Keratinocyte (primary cell): ENCODE measurements around the gene SPTLC3. TPM values are rescaled to one million over a fixed set of nuclear protein-coding genes. Genes with fewer than 3 reads are reported as not detected.

ENCODE experiments used
- DNase-seq: peaks from one replicate; pipeline ENCODE4 v3.0.0-alpha.2; 2011; ENCODE audit warnings: low read depth, missing footprints, low spot score
- FAIRE-seq: peaks from 2 replicates; lab custom pipeline; 2011; peaks lifted over from hg19 to GRCh38; lab: Jason Lieb, UNC
- H2AFZ ChIP-seq: 2 replicates; pipeline ENCODE4 v1.6.0; 2012; ENCODE audit warnings: low read length, control low read depth, inconsistent platforms; ENCODE audit not compliant: control insufficient read depth
- H3K27ac ChIP-seq: 2 replicates; pipeline ENCODE4 v1.5.1; 2011; ENCODE audit warnings: low read length; ENCODE audit not compliant: control insufficient read depth, insufficient read depth
- H3K27me3 ChIP-seq: 3 replicates; pipeline ENCODE4 v1.6.0; 2011; ENCODE audit warnings: low read length; ENCODE audit not compliant: control insufficient read depth, insufficient read depth; ENCODE audit errors: extremely low read depth
- H3K36me3 ChIP-seq, 2 experiments: 2 replicates in 1 of 2; 3 replicates in 1 of 2; pipeline ENCODE4 v1.5.1; 2011; ENCODE audit warnings: low read length in 2 of 2, mild to moderate bottlenecking in 1 of 2; ENCODE audit not compliant: control insufficient read depth in 2 of 2, insufficient read depth in 2 of 2; ENCODE audit errors: extremely low read depth in 1 of 2
- H3K4me1 ChIP-seq: 3 replicates; pipeline ENCODE4 v1.5.1; 2011; ENCODE audit warnings: low read length; ENCODE audit not compliant: control insufficient read depth, insufficient read depth; ENCODE audit errors: extremely low read depth
- H3K4me2 ChIP-seq: 3 replicates; pipeline ENCODE4 v1.6.0; 2011; ENCODE audit warnings: low read depth, low read length; ENCODE audit not compliant: control insufficient read depth, insufficient read depth; ENCODE audit errors: extremely low read depth
- H3K4me3 ChIP-seq, 3 experiments: fragments of 200-600 bp in 1 of 3; sonication (generic) in 1 of 3; 2 replicates in 2 of 3; 3 replicates in 1 of 3; pipeline ENCODE4 v1.5.1; 2011 to 2016; ENCODE audit warnings: low read length in 3 of 3, mild to moderate bottlenecking in 3 of 3, control low read depth in 2 of 3, inconsistent platforms in 1 of 3, low read depth in 1 of 3, mixed read lengths in 1 of 3, mixed run types in 1 of 3, moderate library complexity in 1 of 3; ENCODE audit not compliant: control insufficient read depth in 2 of 3, insufficient read depth in 2 of 3; ENCODE audit errors: extremely low read depth in 1 of 3
- H3K79me2 ChIP-seq: 2 replicates; pipeline ENCODE4 v1.6.0; 2012; ENCODE audit warnings: low read length; ENCODE audit not compliant: control insufficient read depth, insufficient read depth
- H3K9ac ChIP-seq: 3 replicates; pipeline ENCODE4 v1.6.0; 2011; ENCODE audit warnings: low read length; ENCODE audit not compliant: control insufficient read depth, insufficient read depth; ENCODE audit errors: extremely low read depth
- H3K9me1 ChIP-seq: 3 replicates; pipeline ENCODE4 v1.6.0; 2011; ENCODE audit warnings: low read length; ENCODE audit not compliant: control insufficient read depth, insufficient read depth; ENCODE audit errors: extremely low read depth
- H3K9me3 ChIP-seq: 2 replicates; pipeline ENCODE4 v1.5.1; 2012; ENCODE audit warnings: low read depth, low read length; ENCODE audit not compliant: control insufficient read depth
- H4K20me1 ChIP-seq: 3 replicates; pipeline ENCODE4 v1.6.0; 2011; ENCODE audit warnings: low read length; ENCODE audit not compliant: control insufficient read depth, insufficient read depth; ENCODE audit errors: extremely low read depth
- EZH2 ChIP-seq: IDR thresholded peaks from one replicate; pipeline ENCODE4 v1.6.1; 2012; ENCODE audit warnings: inconsistent platforms, mild to moderate bottlenecking, low read length, moderate library complexity
- dilution Hi-C: fragments of 300-500 bp; cut with MboI; formaldehyde crosslinking; loops from one replicate; pipeline ENCODE4 v1.7.0; 2020; ENCODE audit warnings: low sequenced_read_pairs; ENCODE audit not compliant: extremely low pct_ligation_motif_present
- polyA plus RNA-seq, 5 experiments: library from polyadenylated mRNA; depleted of rRNA in 3 of 5; stranded (reverse) in 3 of 5; stranded (forward) in 1 of 5; unstranded in 1 of 5; fragments of >200 nt; gene quantifications; 1 replicate in 1 of 5; 2 replicates in 3 of 5; 3 replicates in 1 of 5; pipeline versions ENCODE4 v1.2.1 to v1.2.3, GENCODE V29; 2011 to 2012; ENCODE audit warnings: missing spikeins in 2 of 5, low read depth in 1 of 5, low replicate concordance in 1 of 5
- TF ChIP-seq, protein P1 (sequence below), 3 experiments: IDR thresholded peaks in 1 of 3; conservative IDR thresholded peaks in 1 of 3; optimal IDR thresholded peaks in 1 of 3; 2 replicates in 2 of 3; 3 replicates in 1 of 3; pipeline versions ENCODE3 to v1.5.1; 2011; ENCODE audit warnings: low read length in 3 of 3, mild to moderate bottlenecking in 3 of 3, moderate library complexity in 2 of 3, control low read depth in 1 of 3, inconsistent platforms in 1 of 3; ENCODE audit not compliant: insufficient read depth in 2 of 3; ENCODE audit errors: extremely low read depth in 1 of 3

The SPTLC3 gene
- polyA plus RNA-seq, 1 donor (not counting 4 experiments of a cell fraction or from before 2014, with no cell fraction given): 11.4 TPM

DNA sequence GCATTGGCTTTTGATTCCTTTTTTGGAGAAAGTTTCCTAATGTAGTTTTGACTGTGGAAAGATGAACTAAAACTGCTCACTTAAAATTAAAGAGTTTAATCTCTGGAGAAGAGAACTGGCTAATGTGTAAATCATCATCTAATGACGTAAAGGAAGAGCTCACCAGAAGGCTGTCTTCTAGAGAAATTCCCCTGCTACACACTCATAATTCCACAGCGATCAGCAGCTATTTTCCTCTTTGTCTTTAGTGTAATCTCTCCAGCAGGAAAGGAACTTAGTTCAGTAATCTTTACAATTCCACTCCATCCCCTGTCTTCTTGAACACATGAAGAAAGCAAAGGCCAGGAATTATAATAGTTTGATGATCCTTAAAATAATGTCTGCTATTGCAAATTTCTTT, 15.8 kb downstream of the SPTLC3 start:
- no peak for FAIRE-seq
- Histone ChIP-seq H3K27me3 (no peaks in the 10 kb centered on the region), H3K9ac (no peak overlapping the region), H2AFZ (no peak overlapping the region), H4K20me1 (no peaks in the 10 kb centered on the region), H3K27ac (no peak overlapping the region), H3K36me3 (peaks cover 0 to 5% of the 10 kb centered on the region in 2 experiments), H3K9me3 (peaks cover 7% of the 10 kb centered on the region), H3K9me1 (no peaks in the 10 kb centered on the region), H3K4me3 (no peak overlapping the region), H3K4me1 (peaks cover 39% of the 10 kb centered on the region), H3K79me2 (no peaks in the 10 kb centered on the region), H3K4me2 (no peak overlapping the region)
- TF ChIP-seq, protein P1, sequence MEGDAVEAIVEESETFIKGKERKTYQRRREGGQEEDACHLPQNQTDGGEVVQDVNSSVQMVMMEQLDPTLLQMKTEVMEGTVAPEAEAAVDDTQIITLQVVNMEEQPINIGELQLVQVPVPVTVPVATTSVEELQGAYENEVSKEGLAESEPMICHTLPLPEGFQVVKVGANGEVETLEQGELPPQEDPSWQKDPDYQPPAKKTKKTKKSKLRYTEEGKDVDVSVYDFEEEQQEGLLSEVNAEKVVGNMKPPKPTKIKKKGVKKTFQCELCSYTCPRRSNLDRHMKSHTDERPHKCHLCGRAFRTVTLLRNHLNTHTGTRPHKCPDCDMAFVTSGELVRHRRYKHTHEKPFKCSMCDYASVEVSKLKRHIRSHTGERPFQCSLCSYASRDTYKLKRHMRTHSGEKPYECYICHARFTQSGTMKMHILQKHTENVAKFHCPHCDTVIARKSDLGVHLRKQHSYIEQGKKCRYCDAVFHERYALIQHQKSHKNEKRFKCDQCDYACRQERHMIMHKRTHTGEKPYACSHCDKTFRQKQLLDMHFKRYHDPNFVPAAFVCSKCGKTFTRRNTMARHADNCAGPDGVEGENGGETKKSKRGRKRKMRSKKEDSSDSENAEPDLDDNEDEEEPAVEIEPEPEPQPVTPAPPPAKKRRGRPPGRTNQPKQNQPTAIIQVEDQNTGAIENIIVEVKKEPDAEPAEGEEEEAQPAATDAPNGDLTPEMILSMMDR (optimal IDR thresholded peaks at IDR 0.05 in 1 of 3, IDR thresholded peaks at IDR 0.05 in 1 of 3, conservative IDR thresholded peaks at IDR 0.05 in 1 of 3; ENCODE audit: extremely low read depth in 1 of 3, insufficient read depth in 2 of 3, low read length in 3 of 3): no peak
- TF ChIP-seq EZH2: no peak
- dilution Hi-C loops: no loop called here
- DNase-seq: no peak

- Histone ChIP-seq H3K9me3 (peaks cover 7% of the 10 kb centered on the region), H3K79me2 (no peaks in the 10 kb centered on the region), H3K4me1 (peaks cover 43% of the 10 kb centered on the region), H3K9ac (no peak overlapping the region), H2AFZ (no peak overlapping the region), H4K20me1 (no peaks in the 10 kb centered on the region), H3K4me3 (no peak overlapping the region), H3K27me3 (no peaks in the 10 kb centered on the region), H3K36me3 (peaks cover 0 to 5% of the 10 kb centered on the region in 2 experiments), H3K9me1 (no peaks in the 10 kb centered on the region), H3K4me2 (peak overlapping the region; percentile 4), H3K27ac (no peak overlapping the region)
- dilution Hi-C loops: no loop called here
- no peak for DNase-seq
- TF ChIP-seq EZH2: no peak
- TF ChIP-seq, protein P1 (optimal IDR thresholded peaks at IDR 0.05 in 1 of 3, IDR thresholded peaks at IDR 0.05 in 1 of 3, conservative IDR thresholded peaks at IDR 0.05 in 1 of 3; ENCODE audit: extremely low read depth in 1 of 3, insufficient read depth in 2 of 3, low read length in 3 of 3): no peak
- FAIRE-seq: peak; percentile 13
These were observed 16.4 kb downstream of the SPTLC3 start for GRCh38 chr20:13025181-13025580.
